AG08396 (cell line): ENCODE data around the gene ANXA8.

Experiments used
- DNase-seq: peaks from one replicate; pipeline ENCODE4 v3.0.0; 2012; ENCODE audit warnings: low spot score, mixed read lengths

ANXA8 gene

GRCh38 chr10:47447209-47447608 lies 36.7 kb downstream of the ANXA8 start:
- DNase-seq: no peak

- DNase-seq: no peak
Observed at GRCh38 chr10:47445720-47446119, 38.2 kb downstream of the ANXA8 start.

DNA sequence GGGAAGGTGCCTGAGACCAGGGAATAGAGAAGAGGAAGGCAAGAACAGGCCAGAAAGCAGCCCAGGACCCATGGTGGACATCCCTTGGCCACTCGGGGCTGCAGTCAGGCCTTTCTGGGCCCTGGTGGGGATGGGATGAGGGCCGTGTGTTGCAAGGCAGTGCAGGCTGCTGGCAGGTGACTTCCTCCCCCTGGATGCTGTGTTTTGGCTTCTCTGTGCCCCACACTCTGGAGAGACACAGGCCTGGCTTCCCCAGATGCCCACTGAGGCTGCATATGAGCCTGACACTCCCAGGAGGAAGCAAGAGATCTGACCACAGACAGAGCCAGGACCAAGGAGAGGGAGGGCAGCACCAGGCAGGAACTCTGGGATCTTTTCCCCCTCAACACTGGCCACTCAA lies 39.9 kb downstream of the ANXA8 start:
- DNase-seq: no peak

GRCh38 chr10:47443145-47443544 lies 40.8 kb downstream of the ANXA8 start:
- no peak for DNase-seq

DNA sequence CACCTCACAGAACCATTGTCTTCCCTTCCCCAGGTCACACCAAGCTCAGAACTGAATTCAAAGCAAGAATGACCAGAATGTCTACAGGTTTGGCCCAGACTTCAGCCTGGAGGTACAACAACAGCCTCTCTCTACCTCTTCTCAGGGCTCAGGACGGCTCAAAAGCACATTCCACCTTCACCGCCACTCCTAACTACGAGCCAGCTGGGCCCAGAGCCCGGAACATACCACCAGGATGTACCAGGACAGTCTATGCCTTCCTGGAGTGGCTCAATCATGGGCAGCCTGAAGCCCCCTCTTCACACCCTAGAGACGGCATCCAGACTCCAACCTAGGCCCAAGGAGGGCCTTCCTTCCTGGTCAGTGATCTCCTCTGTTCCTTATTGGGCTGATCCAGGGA lies 41.6 kb downstream of the ANXA8 start:
- no peak for DNase-seq

GRCh38 chr10:47441938-47442337 lies 42.0 kb downstream of the ANXA8 start:
- DNase-seq: no peak

- no peak for DNase-seq
Observed at GRCh38 chr10:47440207-47440606, 43.7 kb downstream of the ANXA8 start.

- peak; percentile 74 for DNase-seq
Observed at GRCh38 chr10:47438857-47439474, 44.9 kb downstream of the ANXA8 start.

DNA sequence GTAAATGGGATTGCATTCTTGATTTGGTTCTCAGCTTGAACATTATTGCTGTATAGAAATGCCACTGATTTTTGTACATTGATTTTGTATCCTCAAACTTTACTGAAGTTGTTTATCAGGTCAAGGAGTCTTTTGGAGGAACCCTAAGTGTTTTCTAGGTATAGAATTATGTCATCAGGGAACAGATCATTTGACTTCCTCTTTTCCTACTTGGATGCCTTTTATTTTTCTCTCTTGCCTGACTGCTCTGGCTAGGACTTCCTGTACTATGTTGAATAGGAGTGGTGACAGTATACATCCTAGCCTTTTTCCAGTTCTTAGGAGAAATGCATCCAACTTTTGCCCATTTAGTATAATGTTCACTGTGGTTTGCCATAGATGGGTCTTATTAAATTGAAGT lies 48.8 kb downstream of the ANXA8 start:
- no peak for DNase-seq

GRCh38 chr10:47425813-47426419 lies 58.0 kb downstream of the ANXA8 start:
- no peak for DNase-seq

DNA sequence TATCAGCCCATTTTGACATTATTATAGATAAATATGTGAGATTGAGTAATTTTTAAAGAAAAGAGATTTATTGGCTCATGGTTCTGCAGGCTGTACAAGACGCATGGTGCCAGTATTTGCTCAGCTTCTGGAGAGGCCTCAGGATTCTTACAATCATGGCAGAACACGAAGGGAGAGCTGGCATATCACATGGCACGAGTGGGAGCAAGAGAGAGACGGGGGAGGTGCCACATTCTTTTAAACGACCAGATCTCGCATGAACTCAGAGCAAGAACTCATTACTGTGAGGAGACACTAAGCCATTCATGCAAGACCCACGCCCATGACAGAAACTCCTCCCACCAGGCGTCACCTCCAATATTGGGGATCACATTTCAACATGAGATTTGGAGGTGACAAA lies 59.7 kb downstream of the ANXA8 start:
- no peak for DNase-seq

DNA sequence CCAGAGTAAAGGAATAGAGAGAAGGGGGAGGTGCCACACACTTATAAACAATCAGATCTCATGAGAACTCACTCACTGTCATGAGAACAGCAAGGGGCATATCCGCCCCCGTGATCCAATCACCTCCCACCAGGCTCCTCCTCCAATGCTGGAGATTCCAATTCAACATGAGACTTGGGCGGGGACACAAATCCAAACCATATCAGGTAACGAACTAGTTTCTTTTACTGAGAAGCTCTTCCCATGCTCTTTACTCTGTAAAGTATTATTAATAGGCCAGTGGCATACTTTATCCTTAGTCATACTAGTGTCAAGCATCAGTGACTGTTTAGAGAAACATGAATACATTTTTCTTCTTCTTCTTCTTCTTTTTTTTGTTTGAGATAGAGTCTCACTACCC lies 60.4 kb downstream of the ANXA8 start:
- no peak for DNase-seq

GRCh38 chr10:47421057-47421952 lies 62.6 kb downstream of the ANXA8 start:
- peak; percentile 65 for DNase-seq

DNA sequence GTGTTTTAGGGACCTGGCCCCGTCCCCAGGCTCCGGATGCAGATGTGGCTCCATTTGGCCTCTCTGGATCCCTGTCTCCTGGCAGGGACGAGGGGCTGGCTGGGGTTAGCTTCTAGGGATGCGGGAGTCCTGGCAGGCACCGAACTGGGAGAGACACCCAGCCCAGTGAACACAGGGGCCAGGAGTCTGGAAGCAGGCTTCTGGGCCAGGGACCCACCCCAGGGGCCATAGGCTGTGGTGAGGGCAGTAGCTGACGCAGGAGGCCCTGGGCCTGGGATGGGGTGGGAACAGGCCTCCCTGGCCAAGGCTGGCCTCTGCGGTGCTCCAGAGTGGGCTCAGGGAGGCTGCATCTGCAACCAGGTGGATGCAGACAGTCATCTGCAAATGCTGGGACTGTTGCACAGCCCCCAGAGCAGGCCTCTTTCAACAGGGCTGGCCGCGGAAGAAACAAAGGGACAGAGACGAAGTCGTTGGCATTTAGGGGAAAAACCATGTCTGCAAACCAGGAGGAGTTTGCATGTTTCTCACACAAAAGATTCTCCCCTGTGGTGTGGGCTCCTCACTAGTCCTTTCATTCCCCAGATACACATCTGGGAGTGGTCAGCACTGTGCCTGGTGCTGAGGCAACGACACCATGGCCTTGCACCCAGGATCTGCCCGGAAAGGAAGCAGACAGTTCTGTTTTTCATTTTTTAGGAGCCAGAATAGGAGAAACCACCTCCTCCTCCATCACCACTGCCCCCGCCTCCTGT lies 63.4 kb downstream of the ANXA8 start:
- peak; percentile 1 for DNase-seq

- no peak for DNase-seq
Observed at GRCh38 chr10:47419421-47419820, 64.5 kb downstream of the ANXA8 start.

DNA sequence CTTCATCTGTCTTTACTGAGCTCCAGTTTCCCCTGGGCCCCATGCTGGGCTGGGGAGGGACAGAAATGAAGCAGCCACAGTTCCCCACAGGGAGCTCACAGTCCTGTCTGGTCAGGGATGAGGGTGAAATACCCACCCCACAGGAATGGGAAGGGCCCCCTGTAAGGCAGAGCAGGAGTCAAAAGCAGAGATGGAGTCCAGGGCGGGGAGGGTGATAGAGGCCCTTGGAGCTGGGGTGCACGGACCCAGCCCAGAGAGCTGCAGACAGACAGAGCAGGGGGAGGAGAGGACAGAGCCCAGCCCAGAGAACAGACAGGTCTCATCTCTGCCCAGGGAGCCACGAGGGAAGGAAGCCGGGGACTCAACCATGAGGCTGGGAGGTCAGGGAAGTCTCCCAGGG lies 64.9 kb downstream of the ANXA8 start:
- DNase-seq: peak; percentile 2

DNA sequence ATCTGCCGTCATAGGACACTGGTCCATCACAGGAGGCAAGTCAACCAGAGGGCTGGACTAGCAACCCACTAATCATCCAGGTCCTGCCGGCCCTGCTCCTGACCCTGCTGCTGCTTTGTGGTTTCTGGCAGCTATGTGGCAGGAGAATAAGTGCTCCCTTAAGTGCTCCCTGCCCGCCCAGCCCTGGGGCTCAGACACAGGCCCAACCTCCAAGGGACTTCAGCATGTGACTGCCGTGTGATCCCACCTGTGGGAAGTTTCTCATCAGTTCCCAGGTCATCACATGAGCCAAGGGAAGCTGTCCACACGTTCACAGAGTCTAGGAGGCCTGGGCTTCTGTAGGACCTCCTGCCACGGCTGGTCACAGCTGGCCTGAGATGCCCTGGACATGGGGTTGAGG lies 65.6 kb downstream of the ANXA8 start:
- no peak for DNase-seq
